Stomach (tissue), 4 donors: ENCODE results near the gene TET3.

Experiments
- EP300 ChIP-seq: sonication (generic); formaldehyde crosslinking; IDR thresholded peaks from one replicate; pipeline ENCODE4 v1.6.1; 2017; ENCODE audit warnings: antibody characterized with exemption
- POLR2A ChIP-seq, 4 donors: fragments of 450-650 bp; IDR thresholded peaks; one replicate each; pipeline ENCODE4 v1.6.1; 2016; ENCODE audit warnings: antibody characterized with exemption in 4 of 4, control low read depth in 2 of 4, mild to moderate bottlenecking in 1 of 4, moderate library complexity in 1 of 4

- TF ChIP-seq POLR2A (IDR thresholded peaks at IDR 0.05) (no peak), EP300 (no peak)
These were observed 47.4 kb upstream of the TET3 start for GRCh38 chr2:73937103-73937885.
